HUDEP-2 (cell line): ENCODE data around the gene IFNGR1.

Experiments
- DNase-seq, 76 experiments: peaks; one replicate each; lab custom pipeline; 2025; ENCODE audit not compliant: unreplicated experiment in 76 of 76; lab: John Stamatoyannopoulos, UW

IFNGR1 gene

DNA sequence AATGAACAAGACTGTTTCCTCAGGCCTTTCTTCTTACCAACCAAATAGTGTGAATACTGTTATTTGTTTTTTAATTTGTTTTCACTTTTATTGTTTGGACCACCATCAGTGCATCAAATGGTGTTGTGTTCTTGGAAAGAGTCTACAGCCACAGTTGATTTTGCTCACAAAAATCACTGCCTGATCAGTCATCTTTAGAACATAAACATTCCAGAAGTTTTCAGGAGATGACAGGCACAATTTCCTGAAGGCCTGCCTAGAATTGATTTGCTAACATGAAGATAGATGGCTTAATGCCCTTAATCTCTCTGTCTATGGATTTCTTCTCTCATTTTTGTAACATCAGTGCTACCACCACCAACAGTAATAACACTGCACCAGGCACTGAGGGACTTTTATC lies 59.3 kb downstream of the IFNGR1 start:
- DNase-seq: no peak

DNA sequence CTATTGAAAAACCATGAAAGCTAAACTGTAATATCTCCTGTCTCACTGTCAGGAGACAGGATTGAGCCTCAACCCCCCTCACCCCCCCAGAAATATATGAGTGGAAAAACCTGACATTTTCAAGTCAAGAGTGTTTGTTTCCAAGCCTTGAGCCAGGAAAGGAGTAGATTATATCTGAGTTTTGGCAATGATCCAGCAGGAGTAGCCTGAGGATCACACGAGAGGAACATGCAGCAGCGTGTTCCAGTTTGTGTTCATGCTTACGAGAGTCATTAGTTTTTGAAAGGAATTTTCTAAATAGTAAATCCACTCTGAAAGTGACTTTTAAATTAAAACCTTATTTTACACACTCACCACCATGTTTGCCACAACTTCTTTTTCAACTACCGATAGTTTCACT lies 61.6 kb downstream of the IFNGR1 start:
- no peak for DNase-seq

DNA sequence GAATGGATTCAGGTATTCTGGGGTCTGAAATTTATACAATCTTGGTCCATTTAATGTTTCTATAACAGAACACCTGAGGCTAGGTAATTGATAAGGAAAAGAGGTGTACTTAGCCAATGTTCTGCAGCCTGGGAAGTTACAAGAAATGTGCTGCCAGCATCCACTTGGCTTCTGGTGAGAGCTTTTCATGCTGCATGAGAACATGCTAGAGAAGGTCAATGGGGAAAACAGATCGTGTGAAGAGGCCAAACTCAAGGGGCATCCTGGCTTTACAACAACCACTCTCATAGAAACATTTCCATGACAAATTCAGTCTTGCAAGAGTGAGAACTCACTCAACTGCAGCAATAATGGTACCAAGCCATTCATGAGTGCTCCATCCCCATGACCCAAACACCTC lies 62.5 kb downstream of the IFNGR1 start:
- DNase-seq: no peak

DNA sequence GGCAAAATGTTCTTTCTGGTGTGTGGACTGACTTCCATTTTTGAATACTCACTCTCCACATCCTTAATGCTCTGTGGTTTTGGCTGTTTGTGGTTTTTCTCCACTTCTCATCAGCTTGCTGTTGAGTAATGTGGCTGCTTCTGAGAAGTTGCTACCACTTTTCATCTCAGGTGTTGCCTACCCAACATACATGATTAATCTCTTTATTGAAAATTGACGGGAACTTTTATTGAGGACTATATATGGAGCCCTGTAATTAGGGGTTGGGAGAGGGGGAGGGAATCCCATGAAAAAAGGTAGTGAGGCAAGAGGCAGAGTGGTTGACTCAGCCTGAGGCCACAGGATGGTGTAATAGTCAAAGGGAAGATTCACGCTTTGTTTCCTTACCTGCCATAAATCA lies 63.4 kb downstream of the IFNGR1 start:
- DNase-seq: no peak

- no peak for DNase-seq
These were observed 69.1 kb downstream of the IFNGR1 start for GRCh38 chr6:137150072-137150471.

- no peak for DNase-seq
These were observed 70.2 kb downstream of the IFNGR1 start for GRCh38 chr6:137149035-137149393.

- DNase-seq: no peak
These were observed 70.7 kb downstream of the IFNGR1 start for GRCh38 chr6:137148306-137149034.
